Gastroesophageal sphincter (tissue), 4 donors: ENCODE results near the gene PHF2. TPM values are rescaled to one million over a fixed set of nuclear protein-coding genes. Genes with fewer than 3 reads are reported as not detected.

Source experiments
- ATAC-seq: fragments of 150-250 bp; one replicate; pipeline ENCODE4 v1.9.1; 2016; ENCODE audit warnings: mild to moderate bottlenecking, moderate library complexity
- H3K27ac ChIP-seq, 4 donors: fragments of 200-600 bp; sonication (generic) in 3 of 4; 1 replicate in 3 of 4; 2 replicates in 1 of 4; pipeline ENCODE4 v1.5.1; 2016 to 2019
- H3K27me3 ChIP-seq: fragments of 200-600 bp; sonication (generic); one replicate; pipeline ENCODE4 v1.5.1; 2019
- H3K36me3 ChIP-seq, 2 donors: fragments of 200-600 bp; sonication (generic); one replicate each; pipeline ENCODE4 v1.5.1; 2019; ENCODE audit warnings: control low read depth in 1 of 2
- H3K4me1 ChIP-seq, 3 donors: fragments of 200-600 bp; sonication (generic); 1 replicate in 2 of 3; 2 replicates in 1 of 3; pipeline ENCODE4 v1.5.1; 2016 to 2019; ENCODE audit warnings: control low read depth in 2 of 3
- H3K4me3 ChIP-seq, 2 donors: fragments of 200-600 bp; sonication (generic); one replicate each; pipeline ENCODE4 v1.5.1; 2019; ENCODE audit warnings: mild to moderate bottlenecking in 1 of 2, moderate library complexity in 1 of 2
- H3K9me3 ChIP-seq, 3 donors: fragments of 200-600 bp; sonication (generic); one replicate each; pipeline ENCODE4 v1.5.1; 2017 to 2019; ENCODE audit warnings: control low read depth in 2 of 3
- CTCF ChIP-seq, 4 experiments: fragments of 200-600 bp in 2 of 4; fragments of 450-650 bp in 2 of 4; sonication (generic) in 1 of 4; IDR thresholded peaks; one replicate each; pipeline ENCODE4 v1.5.1; 2017 to 2019; ENCODE audit warnings: antibody characterized with exemption in 4 of 4, mild to moderate bottlenecking in 2 of 4, moderate library complexity in 2 of 4
- EP300 ChIP-seq: sonication (generic); formaldehyde crosslinking; IDR thresholded peaks from one replicate; pipeline ENCODE4 v1.6.1; 2017; ENCODE audit warnings: antibody characterized with exemption, mild to moderate bottlenecking
- POLR2A ChIP-seq, 2 donors: fragments of 450-650 bp; IDR thresholded peaks; one replicate each; pipeline ENCODE4 v1.6.1; 2017; ENCODE audit warnings: antibody characterized with exemption in 2 of 2, mild to moderate bottlenecking in 2 of 2, moderate library complexity in 1 of 2
- POLR2AphosphoS5 ChIP-seq: sonication (generic); formaldehyde crosslinking; IDR thresholded peaks from one replicate; pipeline ENCODE4 v1.6.1; 2017; ENCODE audit warnings: antibody characterized with exemption
- WGBS, 2 donors: methylation state at CpG; one replicate each; pipeline ENCODE4 v1.1.5; 2018; ENCODE audit warnings: low coverage in 1 of 2; 5-methylcytosine and 5-hydroxymethylcytosine counted together
- total RNA-seq, 4 donors: library from RNA; depleted of rRNA; stranded (reverse); fragments of >200 nt; gene quantifications; one replicate each; pipeline ENCODE4 v1.1.0, GENCODE V29; 2016

PHF2 gene
- total RNA-seq, 4 donors from 2014 or later = 37.2 to 51.2 (median 39.2) TPM

- no peaks in the 10 kb centered on the region for H3K27me3 ChIP-seq
- H3K27ac ChIP-seq = no peak overlapping the region
- H3K4me3 ChIP-seq = no peak overlapping the region
- H3K9me3 ChIP-seq = no peaks in the 10 kb centered on the region
- ATAC-seq = no peak
- WGBS, 2 donors = 51 to 100% methylated on average over 2 to 3 of the region's 4 CpGs
- H3K36me3 ChIP-seq = no peaks in the 10 kb centered on the region
- no peak for TF ChIP-seq EP300
- TF ChIP-seq POLR2A (IDR thresholded peaks at IDR 0.05) = no peak
- TF ChIP-seq POLR2AphosphoS5 = no peak
- TF ChIP-seq CTCF (IDR thresholded peaks at IDR 0.05) = no peak
- H3K4me1 ChIP-seq = peaks cover 0 to 76% (median 21%) of the 10 kb centered on the region in 3 donors
Observed at GRCh38 chr9:93596399-93596798, 20.0 kb downstream of the PHF2 start.

- ATAC-seq = no peak
- H3K4me3 ChIP-seq = no peak overlapping the region
- H3K4me1 ChIP-seq = peaks cover 0 to 73% (median 20%) of the 10 kb centered on the region in 3 donors
- no peaks in the 10 kb centered on the region for H3K36me3 ChIP-seq
- TF ChIP-seq CTCF (IDR thresholded peaks at IDR 0.05) = no peak
- TF ChIP-seq EP300 = no peak
- TF ChIP-seq POLR2AphosphoS5 = no peak
- no peak for TF ChIP-seq POLR2A (IDR thresholded peaks at IDR 0.05)
- H3K9me3 ChIP-seq = no peaks in the 10 kb centered on the region
- WGBS, 2 donors = 100% methylated on average over 1 to 2 of the region's 6 CpGs
- no peaks in the 10 kb centered on the region for H3K27me3 ChIP-seq
- H3K27ac ChIP-seq = no peak overlapping the region
Observed at GRCh38 chr9:93597142-93597706, 20.8 kb downstream of the PHF2 start.

- no peak for ATAC-seq
- no peaks in the 10 kb centered on the region for H3K9me3 ChIP-seq
Observed at GRCh38 chr9:93597871-93598646, 21.7 kb downstream of the PHF2 start.

GRCh38 chr9:93598647-93599241 is 22.4 kb downstream of the PHF2 start:
- H3K27me3 ChIP-seq = no peaks in the 10 kb centered on the region
- TF ChIP-seq EP300 (no peak), POLR2A (IDR thresholded peaks at IDR 0.05) (no peak), POLR2AphosphoS5 (no peak), CTCF (IDR thresholded peaks at IDR 0.05) (no peak)
- peaks cover 0 to 61% (median 17%) of the 10 kb centered on the region in 3 donors for H3K4me1 ChIP-seq
- H3K9me3 ChIP-seq = no peaks in the 10 kb centered on the region
- no peak overlapping the region for H3K4me3 ChIP-seq
- H3K36me3 ChIP-seq = no peaks in the 10 kb centered on the region
- WGBS, 2 donors = 49% methylated on average over 7 of the region's 11 CpGs; no CpG with 5 or more reads in 1 of the 2 donors
- H3K27ac ChIP-seq = no peak overlapping the region
- peak; percentile 65 for ATAC-seq

More at GRCh38 chr9:93597871-93598646, 21.7 kb downstream of the PHF2 start:
- Histone ChIP-seq H3K27me3 (no peaks in the 10 kb centered on the region), H3K36me3 (no peaks in the 10 kb centered on the region), H3K27ac (no peak overlapping the region), H3K4me3 (no peak overlapping the region), H3K4me1 (peaks cover 0 to 64% (median 17%) of the 10 kb centered on the region in 3 donors)
- whole genome bisulfite sequencing, 2 donors = 79% methylated on average over 5 of the region's 15 CpGs; no CpG with 5 or more reads in 1 of the 2 donors
- TF ChIP-seq POLR2AphosphoS5 (no peak), CTCF (IDR thresholded peaks at IDR 0.05) (no peak), POLR2A (IDR thresholded peaks at IDR 0.05) (no peak), EP300 (no peak)
